SK-N-SH treated with all-trans-retinoic acid at 6 μM for 48 hours (cell line): ENCODE measurements around the gene FGF14.

ENCODE experiments used
- ISL1 ChIP-seq: fragments of 250-450 bp; sonication (Bioruptor Pico); IDR thresholded peaks from 2 replicates; pipeline ENCODE4 v2.1.2; 2022; ENCODE audit warnings: mild to moderate bottlenecking, moderate library complexity
- PATZ1 ChIP-seq: fragments of 250-450 bp; sonication (Bioruptor Pico); IDR thresholded peaks from 2 replicates; pipeline ENCODE4 v1.8.0; 2020; ENCODE audit warnings: mild to moderate bottlenecking, moderate library complexity, borderline replicate concordance
- PPARA ChIP-seq: fragments of 250-450 bp; sonication (Bioruptor Pico); IDR thresholded peaks from 2 replicates; pipeline ENCODE4 v1.5.0; 2020; ENCODE audit warnings: mild to moderate bottlenecking, borderline replicate concordance
- SNAI2 ChIP-seq: fragments of 250-450 bp; sonication (Bioruptor Pico); IDR thresholded peaks from 2 replicates; pipeline ENCODE4 v1.5.0; 2020; ENCODE audit warnings: mild to moderate bottlenecking, moderate library complexity
- ZFP3 ChIP-seq: fragments of 250-450 bp; sonication (Bioruptor Pico); IDR thresholded peaks from 2 replicates; pipeline ENCODE4 v1.5.0; 2020; ENCODE audit warnings: mild to moderate bottlenecking, moderate library complexity
- ZFP30 ChIP-seq: fragments of 450-650 bp; formaldehyde crosslinking; IDR thresholded peaks from 2 replicates; pipeline ENCODE4 v1.5.0; 2022; ENCODE audit warnings: mild to moderate bottlenecking, moderate library complexity
- ZNF565 ChIP-seq: fragments of 450-650 bp; formaldehyde crosslinking; conservative IDR thresholded peaks from 2 replicates; pipeline ENCODE4 v1.5.0; 2020; ENCODE audit warnings: low read depth, mild to moderate bottlenecking, moderate library complexity

- TF ChIP-seq ZNF565: no peak
- TF ChIP-seq ISL1 (CRISPR knock-in tag): no peak
- no peak for TF ChIP-seq PATZ1
- no peak for TF ChIP-seq ZFP30 (CRISPR knock-in tag)
- no peak for TF ChIP-seq ZFP3 (CRISPR knock-in tag)
- TF ChIP-seq PPARA: no peak
- TF ChIP-seq SNAI2 (CRISPR knock-in tag): no peak
These were observed 20.8 kb upstream of the FGF14 start for GRCh38 chr13:102422690-102423089.
